DMS153 (cell line): ENCODE data around the gene UCK1.

Experiments used
- DNase-seq: peaks from one replicate; lab custom pipeline; 2025; lab: John Stamatoyannopoulos, UW

UCK1 gene

DNA sequence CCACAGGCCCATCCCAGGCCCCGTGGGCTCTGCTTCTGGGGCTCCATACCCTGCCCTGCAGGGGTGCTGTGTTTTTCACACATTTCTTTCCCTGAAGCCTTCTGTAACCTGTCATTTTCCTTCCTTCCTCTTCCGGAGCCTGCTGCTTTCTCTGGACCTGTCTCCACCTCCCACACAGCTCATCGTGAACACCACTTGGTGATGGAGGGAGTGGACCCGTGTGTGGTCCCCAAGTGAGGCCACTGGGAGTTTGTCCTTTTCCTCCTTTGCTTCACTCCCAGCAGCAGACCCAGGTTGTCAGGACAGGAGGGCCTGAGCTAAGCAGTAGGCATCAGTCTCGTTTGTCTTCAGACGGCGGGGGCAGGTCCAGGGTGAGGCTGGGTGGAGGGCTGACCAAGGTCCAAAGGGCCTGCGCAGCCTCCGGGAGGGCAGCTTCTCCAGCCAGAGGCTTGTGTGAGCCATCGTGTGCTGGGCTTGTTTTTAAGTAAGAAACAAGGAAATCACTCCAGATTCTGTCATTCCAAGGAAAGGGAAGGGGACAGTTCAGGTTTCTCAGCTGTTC lies 34.1 kb downstream of the UCK1 start:
- no peak for DNase-seq

DNA sequence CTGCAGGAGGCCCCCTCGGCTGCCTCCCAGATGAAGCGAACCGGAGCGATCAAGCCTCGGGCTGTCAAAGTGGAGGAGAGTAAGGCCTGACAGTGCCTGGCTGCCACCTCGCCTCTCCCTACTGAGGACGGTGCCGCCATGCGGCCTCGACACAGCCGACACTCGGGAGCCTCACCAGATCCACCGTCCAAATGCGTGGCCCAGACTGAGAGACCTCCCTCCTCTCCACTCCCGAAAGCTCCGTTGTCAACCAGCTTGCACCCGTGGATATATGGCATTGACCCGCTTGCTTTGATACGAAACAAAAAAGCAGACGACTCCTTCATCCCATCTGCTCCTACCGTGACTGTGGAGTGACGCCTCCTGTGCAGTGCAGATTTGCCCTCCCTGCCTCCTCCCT lies 35.3 kb downstream of the UCK1 start:
- no peak for DNase-seq

DNA sequence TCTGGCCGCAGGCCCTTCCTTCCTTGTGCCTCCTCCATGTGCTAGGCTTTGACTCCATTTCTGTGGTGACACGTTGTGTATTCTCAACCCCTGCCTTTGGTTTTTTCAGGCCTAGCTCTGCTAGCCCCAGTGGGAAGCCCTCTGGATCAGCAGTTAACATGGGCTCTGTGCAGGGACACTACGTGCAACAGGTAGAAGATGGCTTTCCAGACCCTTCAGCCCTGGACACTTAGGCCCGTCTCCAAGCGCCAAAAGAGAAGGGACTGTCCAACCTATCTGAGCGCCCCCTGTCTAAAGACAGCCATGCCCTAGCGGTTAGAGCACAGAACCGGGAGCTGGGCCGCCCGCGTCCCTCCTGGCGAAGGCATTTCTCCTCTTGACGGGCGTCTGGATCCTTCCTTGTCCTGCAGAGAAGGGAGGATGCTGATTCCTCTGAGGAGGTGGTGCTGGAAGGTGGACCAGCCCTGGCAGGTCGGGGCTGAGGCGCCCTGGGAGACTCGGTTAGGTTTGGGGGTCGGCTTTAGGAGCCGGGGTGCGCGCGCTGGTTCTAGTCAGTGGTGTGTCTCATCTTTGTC lies 36.7 kb downstream of the UCK1 start:
- DNase-seq, result no peak

DNA sequence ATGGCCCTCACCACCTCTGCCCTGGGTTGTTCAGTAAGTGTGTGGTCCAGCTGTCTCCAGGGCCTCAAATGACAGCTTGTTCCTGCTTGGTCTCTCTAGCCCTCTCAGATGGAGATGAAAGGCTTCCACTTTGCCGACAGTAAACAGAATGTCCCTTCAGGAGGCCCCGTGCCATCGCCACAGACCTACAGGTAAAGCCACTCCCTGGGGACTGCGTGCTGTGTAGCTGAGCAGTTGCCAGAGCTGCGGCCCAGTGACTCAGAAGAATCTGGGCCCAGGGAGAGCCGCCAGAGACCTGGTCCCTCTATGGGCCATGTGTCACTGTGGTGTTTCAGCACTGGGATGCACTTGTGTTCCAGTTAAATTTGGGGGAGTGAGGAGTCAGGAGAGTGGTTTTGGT lies 39.0 kb downstream of the UCK1 start:
- no peak for DNase-seq

DNA sequence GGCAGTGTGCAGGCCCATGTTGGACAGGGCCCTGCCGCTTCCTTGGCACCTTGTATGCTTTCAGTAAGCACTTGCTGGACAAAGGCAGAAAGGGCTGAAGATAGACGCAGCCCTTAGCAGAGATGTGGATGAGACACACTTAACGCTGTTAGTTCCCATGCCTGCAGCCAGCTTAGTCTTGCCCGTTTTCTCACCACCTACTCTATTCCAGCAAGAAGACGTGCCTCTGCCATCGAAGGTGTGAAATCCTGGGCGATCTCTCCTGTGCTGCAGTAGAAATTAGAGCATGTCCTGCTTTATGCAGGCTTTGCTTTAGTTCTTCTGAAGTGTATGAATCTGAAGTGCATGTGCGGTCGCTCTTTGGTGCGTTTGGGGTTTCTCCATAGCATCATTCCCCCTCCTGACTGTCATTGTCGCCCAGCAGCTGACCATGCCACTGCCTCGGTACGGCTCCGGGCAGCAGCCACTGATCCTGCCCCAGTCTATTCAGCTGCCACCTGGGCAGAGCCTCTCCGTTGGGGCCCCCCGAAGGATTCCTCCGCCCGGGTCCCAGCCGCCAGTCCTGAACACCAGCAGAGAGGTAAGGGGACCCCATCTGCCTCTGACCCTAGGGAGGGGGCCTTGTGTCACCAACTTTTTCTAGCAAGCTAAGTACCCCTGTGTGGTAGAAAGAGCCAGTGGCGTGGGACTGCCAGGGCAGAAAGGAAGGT lies 39.9 kb downstream of the UCK1 start:
- DNase-seq, result no peak

DNA sequence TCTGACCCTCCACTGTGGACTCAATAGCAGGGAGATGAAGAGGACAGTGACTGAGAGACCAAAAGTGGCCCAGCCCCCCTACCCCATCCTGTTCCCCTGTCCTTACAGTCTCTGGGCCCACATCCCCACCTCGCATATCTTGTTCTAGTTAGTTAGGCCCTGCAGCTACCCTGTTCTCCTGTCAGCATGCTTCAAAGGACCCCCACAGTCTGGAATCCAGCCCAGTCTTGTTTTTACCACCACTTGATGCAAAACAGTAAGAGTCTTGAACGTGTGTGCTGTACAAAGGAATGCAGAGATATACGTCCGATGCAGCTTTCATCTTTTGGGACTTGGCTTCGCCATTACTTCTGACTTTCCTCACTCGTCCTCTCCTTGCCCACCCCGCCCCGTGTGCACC lies 40.5 kb downstream of the UCK1 start:
- no peak for DNase-seq

DNA sequence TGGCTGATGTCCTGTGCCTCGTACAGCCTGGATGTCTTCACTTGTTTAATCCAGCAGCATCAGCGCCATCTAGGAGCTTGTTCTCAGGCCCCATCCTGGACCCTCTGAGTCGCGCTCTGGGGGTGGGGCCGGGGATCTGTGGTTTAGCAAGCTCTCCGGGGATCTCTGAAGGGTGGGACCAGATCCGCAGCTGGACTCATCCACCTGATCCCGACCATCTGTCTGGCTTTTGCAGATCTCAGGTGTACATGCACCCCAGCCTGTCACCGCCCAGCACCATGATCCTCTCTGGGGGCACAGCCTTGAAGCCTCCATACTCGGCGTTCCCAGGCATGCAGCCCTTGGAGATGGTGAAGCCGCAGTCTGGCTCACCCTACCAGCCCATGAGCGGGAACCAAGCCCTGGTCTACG lies 43.4 kb downstream of the UCK1 start:
- no peak for DNase-seq

DNA sequence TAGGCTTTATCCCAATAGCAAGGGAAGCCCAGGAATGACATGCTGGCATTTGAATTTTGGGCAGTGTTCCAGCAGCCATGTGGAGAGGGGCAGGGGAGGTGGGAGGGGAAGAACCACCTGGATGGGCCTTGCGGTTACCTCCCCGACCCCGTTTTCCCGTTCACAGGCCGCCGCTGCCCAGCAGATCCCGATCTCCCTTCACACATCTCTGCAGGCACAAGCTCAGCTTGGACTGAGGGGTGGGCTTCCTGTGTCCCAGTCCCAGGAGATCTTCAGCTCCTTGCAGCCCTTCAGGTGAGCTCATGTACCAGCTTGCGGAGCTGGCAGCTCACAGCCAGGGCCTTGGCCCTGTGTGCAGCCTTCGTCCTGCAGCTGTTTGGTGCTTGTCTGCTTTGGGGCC lies 44.1 kb downstream of the UCK1 start:
- DNase-seq, result no peak

DNA sequence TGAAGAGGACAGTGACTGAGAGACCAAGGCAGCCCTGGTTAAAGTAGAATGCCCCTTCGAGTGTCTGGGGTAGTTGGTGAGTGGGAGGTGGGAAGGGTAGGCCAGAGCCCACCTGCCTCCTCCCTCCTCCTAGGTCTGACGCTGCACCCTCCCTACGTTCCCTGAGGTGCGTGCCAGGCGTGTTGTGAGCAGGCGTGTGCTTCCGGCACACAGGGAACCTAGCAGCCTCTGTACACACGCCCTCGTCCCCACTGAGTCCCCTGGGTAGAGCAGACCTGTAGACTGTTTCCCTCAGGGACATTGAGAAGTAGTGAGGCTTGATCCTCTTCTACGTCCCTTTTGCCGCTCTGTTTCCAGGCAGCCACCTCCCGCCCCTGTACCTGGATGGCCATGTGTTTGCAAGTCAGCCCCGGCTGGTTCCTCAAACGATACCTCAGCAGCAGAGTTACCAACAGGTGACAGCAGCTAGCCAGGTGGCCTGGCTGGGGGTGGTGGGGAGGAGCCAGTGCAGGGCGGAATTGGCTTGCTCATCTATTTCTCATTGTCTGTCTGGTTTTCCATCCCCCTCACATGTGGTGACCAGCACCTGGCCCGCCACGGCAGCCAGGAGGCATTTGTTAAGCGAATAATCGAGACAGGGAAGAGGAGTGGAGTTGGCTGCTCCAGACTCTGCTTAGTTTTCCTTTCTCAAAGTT lies 45.2 kb downstream of the UCK1 start:
- DNase-seq, result no peak

DNA sequence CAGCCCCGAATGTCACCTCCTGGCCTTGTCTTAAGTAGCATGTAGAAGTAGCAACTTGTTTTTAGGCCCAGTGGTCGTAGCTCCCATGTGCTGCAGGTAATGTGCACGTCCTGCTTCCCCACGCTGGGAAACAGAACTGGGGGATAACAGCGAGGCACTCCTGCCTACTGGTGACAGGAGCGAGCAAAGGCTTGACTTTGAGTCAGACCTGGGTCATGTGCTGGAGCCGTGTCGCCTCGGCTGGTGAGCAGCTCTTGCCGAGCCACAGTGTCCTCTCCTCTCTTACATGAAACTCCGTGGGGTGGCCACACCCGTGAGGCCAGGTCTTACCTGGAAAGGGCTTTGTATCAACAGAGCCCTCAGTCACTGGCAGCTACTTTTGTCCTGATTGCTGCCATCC lies 45.9 kb downstream of the UCK1 start:
- DNase-seq, result no peak

DNA sequence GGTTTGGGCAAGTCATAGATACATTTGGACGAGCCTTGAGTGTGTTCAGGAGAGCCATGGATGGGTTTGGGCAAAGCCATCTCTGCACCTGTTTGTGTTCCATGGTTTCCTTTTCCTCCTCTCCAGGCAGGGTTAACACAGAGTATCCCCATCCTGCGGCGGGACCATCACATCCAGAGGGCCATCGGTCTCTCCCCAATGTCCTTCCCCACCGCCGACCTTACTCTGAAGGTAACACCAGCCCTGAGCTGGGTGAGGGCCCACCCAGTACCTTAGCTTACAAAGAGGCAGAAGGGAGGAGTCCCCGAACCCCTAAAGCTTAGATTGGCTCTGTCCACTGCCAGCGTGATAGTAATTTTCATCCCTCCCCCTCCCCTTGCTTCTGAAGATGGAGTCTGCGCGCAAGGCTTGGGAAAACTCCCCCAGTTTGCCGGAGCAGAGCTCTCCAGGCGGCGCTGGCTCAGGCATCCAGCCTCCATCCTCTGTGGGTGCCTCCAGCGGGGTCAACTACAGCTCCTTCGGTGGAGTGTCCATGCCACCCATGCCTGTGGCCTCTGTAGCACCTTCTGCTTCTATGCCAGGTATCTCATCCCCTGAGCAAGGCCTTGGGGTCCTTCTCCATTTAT lies 46.4 kb downstream of the UCK1 start:
- DNase-seq, result no peak

DNA sequence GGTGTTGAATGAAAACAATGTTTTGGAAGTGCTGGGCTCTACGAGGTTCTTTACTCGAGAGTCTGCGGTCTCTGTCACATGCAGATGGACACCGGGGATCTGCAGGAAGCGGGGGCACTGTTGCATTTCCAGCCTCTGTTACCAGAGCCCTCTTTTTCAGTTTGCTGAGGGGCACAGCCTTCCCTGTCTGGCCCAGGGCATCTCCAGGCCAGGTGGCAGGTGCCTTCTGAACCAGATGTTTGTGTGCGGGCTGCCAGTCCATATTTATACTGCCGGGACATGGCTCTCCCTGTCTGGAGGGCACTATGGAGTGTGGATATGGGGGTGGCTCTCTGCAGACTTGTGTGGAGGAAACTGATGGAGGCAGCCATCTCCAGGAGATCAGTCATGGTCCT lies 47.0 kb downstream of the UCK1 start:
- DNase-seq, result no peak

DNA sequence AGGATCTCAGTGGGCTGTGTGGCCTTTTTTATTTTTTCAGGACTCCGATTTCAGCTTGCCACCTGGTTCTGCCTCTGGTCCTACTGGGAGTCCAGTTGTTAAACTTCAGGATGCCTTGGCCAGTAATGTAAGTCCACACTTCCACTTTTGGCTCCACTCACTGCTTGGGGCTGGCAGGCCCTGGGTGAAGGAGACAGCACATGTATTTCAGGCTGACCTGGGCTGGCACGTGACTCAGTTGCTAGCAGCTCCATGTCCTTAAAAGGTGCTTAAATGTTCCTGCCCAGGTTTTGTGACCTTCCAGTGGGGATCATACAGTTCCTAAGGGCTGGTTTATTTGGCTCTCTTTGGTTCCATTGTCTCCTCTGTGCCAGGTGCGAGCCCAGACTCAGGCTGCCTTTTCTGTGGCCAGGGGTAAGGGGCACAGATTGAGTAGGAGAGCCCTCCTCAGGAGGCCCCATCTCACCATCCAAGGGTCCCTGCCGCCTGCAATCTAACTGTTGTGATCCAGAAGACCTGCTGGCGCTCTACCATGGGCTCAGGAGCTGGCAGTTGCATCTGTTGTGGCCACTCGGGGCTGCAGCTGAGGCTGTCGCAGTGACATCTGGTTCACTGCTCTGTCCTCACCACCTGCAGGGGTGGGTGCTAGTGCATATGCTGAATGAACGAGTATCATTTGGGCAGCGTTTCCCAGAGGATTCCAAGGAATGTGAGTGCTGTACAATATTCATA lies 47.6 kb downstream of the UCK1 start:
- DNase-seq, result no peak

DNA sequence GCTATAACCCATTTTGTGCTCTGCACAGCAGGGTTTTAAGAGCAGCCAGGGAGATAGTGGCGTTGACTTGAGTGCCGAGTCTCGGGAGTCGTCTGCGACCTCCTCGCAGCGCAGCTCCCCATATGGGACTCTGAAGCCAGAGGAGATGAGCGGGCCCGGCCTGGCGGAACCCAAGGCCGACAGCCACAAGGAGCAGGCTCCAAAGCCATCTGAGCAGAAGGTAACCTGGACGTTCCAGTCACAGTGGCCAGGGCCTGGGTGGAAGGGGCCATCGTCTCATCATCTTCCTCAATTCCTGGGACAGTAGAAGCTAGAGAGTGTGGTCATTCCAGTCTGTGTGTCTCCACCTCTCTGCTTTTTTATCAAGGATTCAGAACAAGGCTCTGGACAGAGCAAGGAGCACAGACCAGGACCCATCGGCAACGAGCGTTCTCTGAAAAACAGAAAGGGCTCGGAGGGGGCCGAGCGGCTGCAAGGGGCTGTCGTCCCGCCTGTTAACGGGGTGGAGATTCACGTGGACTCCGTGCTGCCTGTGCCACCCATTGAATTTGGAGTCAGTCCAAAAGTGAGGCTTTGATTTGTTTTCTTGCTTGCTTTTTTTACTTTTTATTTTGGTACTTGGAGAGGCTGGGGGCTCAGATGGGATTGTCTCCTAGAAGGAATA lies 48.6 kb downstream of the UCK1 start:
- no peak for DNase-seq

DNA sequence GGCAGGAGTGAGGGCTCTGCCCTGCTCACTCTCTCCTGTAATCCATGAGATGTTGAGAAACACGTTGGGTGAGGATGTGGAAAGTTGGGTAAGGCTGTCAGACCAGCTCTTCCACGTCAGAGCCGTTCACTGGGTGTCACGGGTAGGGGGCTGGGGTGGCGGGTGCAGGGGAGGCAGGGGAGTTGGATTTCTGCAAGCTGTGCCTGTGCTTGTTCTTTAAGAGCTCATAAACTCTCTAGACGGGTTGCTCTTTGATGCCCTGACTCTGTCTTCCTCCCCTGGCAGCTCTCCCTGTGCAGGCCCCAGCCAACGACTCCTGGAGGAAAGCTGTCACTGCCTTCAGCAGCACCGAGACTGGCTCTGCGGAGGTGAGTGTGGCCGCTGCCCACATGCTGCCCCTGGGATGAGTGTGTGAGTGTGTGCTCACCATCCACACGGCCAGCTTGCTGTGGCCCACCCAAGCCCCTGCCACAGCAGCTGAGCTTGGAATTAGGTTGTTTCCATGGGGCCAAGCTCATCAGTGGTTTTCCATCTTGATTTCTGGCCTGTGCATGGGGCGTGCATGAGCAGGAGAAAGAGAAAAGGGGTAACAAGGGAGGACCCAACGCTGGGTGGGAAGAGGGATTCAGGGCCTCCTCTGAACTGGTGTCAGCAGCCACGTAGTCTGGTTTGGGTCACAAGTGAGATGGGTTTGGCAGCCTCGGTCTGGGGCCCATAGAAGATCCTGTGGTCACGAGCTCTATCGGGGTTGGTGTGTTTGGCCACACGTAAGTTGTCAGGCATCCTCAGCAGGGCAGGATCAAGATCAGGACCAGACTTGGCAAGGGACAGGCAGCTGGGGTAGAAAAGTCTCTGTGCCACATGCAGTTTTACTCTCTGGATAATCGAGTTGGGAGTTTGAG lies 49.4 kb downstream of the UCK1 start:
- DNase-seq, result no peak

DNA sequence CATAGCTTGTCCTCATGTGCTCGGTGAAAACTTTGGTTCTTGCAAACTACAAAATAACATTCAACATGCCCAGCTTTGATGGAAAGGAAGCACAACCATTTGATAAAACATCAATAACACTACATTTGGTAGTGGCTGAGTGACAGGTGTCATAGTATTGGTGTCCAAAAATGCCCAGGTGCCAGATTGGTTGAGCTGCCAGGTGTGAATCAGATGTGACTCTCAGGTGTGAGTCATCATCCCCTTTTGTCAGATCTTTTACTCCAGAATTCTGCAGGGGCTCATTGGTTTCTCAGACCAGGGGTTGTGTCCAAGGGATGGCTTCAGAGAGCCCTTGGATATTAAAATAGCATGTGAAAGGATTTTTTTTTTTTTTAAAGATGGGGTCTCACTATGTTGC lies 50.8 kb downstream of the UCK1 start:
- DNase-seq, result no peak

DNA sequence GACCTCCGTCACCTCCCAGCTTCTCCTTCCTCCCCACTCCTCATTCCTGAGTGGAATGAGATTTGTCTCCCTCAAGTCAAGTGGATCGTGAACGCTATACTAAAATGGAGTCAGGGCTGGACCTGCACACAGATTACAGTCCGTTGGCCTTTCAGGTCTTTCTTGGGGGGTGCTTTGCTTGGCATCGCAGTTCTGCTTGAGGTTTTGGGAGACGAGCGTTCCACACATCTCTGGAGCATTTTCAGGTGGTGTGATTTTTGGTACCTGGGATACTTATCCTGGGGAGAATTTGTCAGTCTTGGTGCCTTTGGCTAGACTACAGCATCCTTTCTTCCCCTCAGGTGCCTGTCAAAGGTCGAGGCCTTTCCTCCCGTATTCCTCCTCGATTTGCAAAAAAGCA lies 52.2 kb downstream of the UCK1 start:
- DNase-seq, result no peak

DNA sequence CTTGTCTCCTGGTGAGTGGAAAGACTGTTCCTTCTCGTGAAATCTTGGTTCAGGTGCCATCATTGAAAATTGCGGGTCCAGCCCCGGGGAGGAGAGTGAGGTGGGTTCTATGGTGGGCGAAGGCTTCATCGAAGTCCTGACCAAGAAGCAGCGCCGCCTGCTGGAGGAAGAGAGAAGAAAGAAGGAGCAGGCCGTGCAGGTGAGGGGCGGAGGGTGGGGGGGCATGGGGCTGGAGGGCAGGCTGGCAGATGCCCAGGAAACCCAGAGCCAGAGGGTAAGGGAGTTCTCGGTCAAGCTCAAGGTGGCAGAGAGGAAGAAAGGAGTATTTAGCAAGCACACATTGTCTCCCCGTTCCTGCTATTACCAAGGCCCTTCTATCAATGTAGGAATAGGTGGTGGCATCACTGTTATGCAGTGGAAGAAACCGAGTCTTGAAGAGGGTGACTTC lies 52.6 kb downstream of the UCK1 start:
- DNase-seq, result no peak

DNA sequence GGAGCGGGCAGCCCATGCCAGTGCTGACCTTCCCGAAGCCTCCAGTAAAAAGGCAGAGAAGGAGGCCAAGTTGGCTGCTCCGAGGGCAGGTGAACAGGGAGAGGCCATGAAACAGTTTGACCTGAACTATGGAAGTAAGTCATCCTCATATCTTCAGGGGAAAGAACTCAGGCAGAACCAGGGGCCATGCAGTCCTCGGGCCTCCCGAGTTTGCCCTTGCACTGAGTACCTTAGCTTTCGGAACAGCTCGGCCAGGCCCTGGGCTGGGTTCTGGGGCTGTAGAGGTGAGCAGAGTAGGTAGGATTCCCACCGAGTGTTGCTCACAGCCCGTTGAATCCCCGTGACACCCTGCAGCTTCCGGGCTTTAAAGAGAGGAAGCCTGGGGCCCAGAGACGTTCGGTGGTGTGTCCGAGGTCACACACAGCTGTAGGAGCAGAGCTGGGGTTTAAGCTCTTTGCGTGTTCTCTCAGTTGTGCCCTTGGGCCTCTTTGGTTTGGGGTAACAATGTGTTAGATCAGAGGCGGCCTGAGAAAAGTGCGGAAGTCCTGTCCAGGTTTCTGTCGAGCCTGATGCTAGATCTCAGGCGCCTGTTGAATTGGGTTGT lies 53.1 kb downstream of the UCK1 start:
- DNase-seq, result no peak

DNA sequence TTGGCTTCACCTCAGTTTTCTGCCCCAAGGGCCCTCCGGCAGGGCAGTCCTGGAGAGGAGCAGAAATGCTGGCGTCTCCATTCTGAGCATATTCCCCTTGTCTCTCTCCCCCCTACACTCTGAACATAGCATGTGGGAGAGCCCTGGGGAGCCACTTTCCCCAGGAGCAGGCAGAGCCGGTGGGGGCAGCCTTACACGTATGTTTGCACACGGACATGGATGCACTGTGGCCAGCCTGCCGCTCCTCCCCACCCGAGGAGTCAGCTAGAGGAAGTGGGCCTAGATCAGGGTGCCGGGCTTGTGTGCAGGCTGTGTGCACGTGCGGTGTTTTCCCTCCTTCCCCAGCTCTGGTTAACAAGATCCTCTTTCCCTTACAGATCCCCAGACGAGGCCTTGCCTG lies 53.7 kb downstream of the UCK1 start:
- no peak for DNase-seq
